B cell (primary cell): Measurements from ENCODE around the gene BRME1. TPM values are rescaled to one million over a fixed set of nuclear protein-coding genes. Genes with fewer than 3 reads are reported as not detected.

Source experiments
- ATAC-seq: fragments of 200-7000 bp; cut with Tn5 transposase; one replicate; pipeline ENCODE4 v1.10.0; 2021; ENCODE audit warnings: low read depth, mild to moderate bottlenecking, moderate number of reproducible peaks, moderate library complexity
- CTCF ChIA-PET: fragments of 350-600 bp; sonication (Branson Sonifier 250); formaldehyde crosslinking; loops from one replicate; lab custom pipeline; 2021; ENCODE audit warnings: antibody characterized with exemption, inconsistent platforms; lab: Charles Lee
- POLR2A ChIA-PET: fragments of 350-600 bp; sonication (Branson Sonifier 250); formaldehyde crosslinking; loops from one replicate; lab custom pipeline; 2021; ENCODE audit warnings: antibody characterized with exemption; lab: Charles Lee
- DNase-seq: peaks from one replicate; pipeline ENCODE4 v3.0.0; 2013
- H2AFZ ChIP-seq: 2 replicates; pipeline ENCODE4 v1.6.1; 2012; ENCODE audit warnings: mild to moderate bottlenecking, low read depth, low read length; ENCODE audit not compliant: insufficient read depth, poor library complexity, severe bottlenecking
- H3K27ac ChIP-seq, 2 donors: 1 replicate in 1 of 2; 2 replicates in 1 of 2; pipeline ENCODE4 v1.5.1; 2012 to 2013; ENCODE audit warnings: low read length in 2 of 2, mild to moderate bottlenecking in 2 of 2, moderate library complexity in 1 of 2
- H3K27me3 ChIP-seq, 4 experiments: fragments of 200-600 bp in 1 of 4; sonication (generic) in 1 of 4; replicated peaks in 1 of 4; 1 replicate in 2 of 4; 2 replicates in 2 of 4; pipeline versions ENCODE4 v1.6.1 to v1.7.0; 2013 to 2016; ENCODE audit warnings: low read length in 3 of 4, mild to moderate bottlenecking in 2 of 4, mixed read lengths in 1 of 4, moderate library complexity in 1 of 4; ENCODE audit not compliant: insufficient read depth in 4 of 4, control insufficient read depth in 3 of 4; ENCODE audit errors: control extremely low read depth in 1 of 4
- H3K36me3 ChIP-seq, 2 experiments: replicated peaks in 1 of 2; 1 replicate in 1 of 2; 2 replicates in 1 of 2; pipeline versions ENCODE4 v1.6.1 to v1.7.1; 2013; ENCODE audit warnings: low read length in 1 of 2; ENCODE audit not compliant: insufficient read depth in 2 of 2, control insufficient read depth in 1 of 2; ENCODE audit errors: control extremely low read depth in 1 of 2, extremely low read depth in 1 of 2
- H3K4me1 ChIP-seq, 2 donors: fragments of 200-600 bp in 1 of 2; sonication (generic) in 1 of 2; 1 replicate in 1 of 2; 2 replicates in 1 of 2; pipeline versions ENCODE4 v1.5.1 to v1.6.1; 2013 to 2017; ENCODE audit warnings: low read length in 2 of 2; ENCODE audit not compliant: control insufficient read depth in 2 of 2, insufficient read depth in 2 of 2
- H3K4me2 ChIP-seq: replicated peaks from 2 replicates; pipeline ENCODE3; 2012; ENCODE audit warnings: mild to moderate bottlenecking, low read depth, low read length; ENCODE audit not compliant: poor library complexity, severe bottlenecking
- H3K4me3 ChIP-seq, 5 experiments: fragments of 200-600 bp in 1 of 5; sonication (generic) in 1 of 5; 1 replicate in 3 of 5; 2 replicates in 2 of 5; pipeline versions ENCODE4 v1.5.1 to v1.7.0; 2011 to 2016; ENCODE audit warnings: low read length in 4 of 5, mild to moderate bottlenecking in 4 of 5, low read depth in 2 of 5, control low read depth in 1 of 5, moderate library complexity in 1 of 5; ENCODE audit not compliant: insufficient read depth in 1 of 5; ENCODE audit errors: control extremely low read depth in 1 of 5, extremely low read depth in 1 of 5
- H3K79me2 ChIP-seq: fragments of 200-600 bp; sonication (generic); one replicate; pipeline ENCODE4 v1.6.0; 2016; ENCODE audit warnings: low read length; ENCODE audit not compliant: control insufficient read depth, insufficient read depth
- H3K9ac ChIP-seq: fragments of 200-600 bp; sonication (generic); 2 replicates; pipeline ENCODE4 v1.6.1; 2017; ENCODE audit warnings: mild to moderate bottlenecking, low read length, moderate library complexity
- H3K9me3 ChIP-seq, 3 donors: one replicate each; pipeline versions ENCODE4 v1.6.1 to v1.7.1; 2013; ENCODE audit warnings: low read length in 2 of 3; ENCODE audit not compliant: control insufficient read depth in 2 of 3, insufficient read depth in 1 of 3; ENCODE audit errors: control extremely low read depth in 1 of 3
- H4K20me1 ChIP-seq: 2 replicates; pipeline ENCODE4 v1.6.0; 2012; ENCODE audit warnings: mild to moderate bottlenecking, low read length; ENCODE audit not compliant: insufficient read depth, control insufficient read depth, poor library complexity, severe bottlenecking
- H3K27ac Mint-ChIP-seq: one replicate; pipeline ENCODE4 v1.8.0; 2021; ENCODE audit warnings: mixed read lengths
- H3K27me3 Mint-ChIP-seq: one replicate; pipeline ENCODE4 v1.8.0; 2021; ENCODE audit warnings: mixed read lengths
- H3K4me1 Mint-ChIP-seq: one replicate; pipeline ENCODE4 v1.8.0; 2021; ENCODE audit warnings: mixed read lengths
- H3K4me3 Mint-ChIP-seq: one replicate; pipeline ENCODE4 v1.8.0; 2021; ENCODE audit warnings: mixed read lengths
- H3K9me3 Mint-ChIP-seq: one replicate; pipeline ENCODE4 v1.8.0; 2022; ENCODE audit warnings: mixed read lengths; ENCODE audit not compliant: insufficient read depth
- CTCF ChIP-seq: fragments of 200-600 bp; IDR thresholded peaks from one replicate; pipeline ENCODE4 v1.8.0; 2022; ENCODE audit warnings: antibody characterized with exemption, mild to moderate bottlenecking
- EZH2 ChIP-seq: IDR thresholded peaks from 2 replicates; pipeline ENCODE4 v1.6.1; 2012; ENCODE audit warnings: borderline replicate concordance, low read depth, mild to moderate bottlenecking, moderate library complexity, low read length; ENCODE audit not compliant: insufficient read depth, poor library complexity, severe bottlenecking
- WGBS: methylation state at CpG from one replicate; pipeline ENCODE4 v1.1.5; 2013; ENCODE audit warnings: missing lambda C conversion rate; ENCODE audit not compliant: insufficient coverage; 5-methylcytosine and 5-hydroxymethylcytosine counted together
- intact Hi-C: fragments of 100-400 bp; cut with micrococcal nuclease; formaldehyde crosslinking; loops from one replicate; pipeline ENCODE4 v1.10.0; 2022
- polyA plus RNA-seq: library from polyadenylated mRNA; depleted of rRNA; stranded (reverse); fragments of >200 nt; gene quantifications from 2 replicates; pipeline ENCODE4 v1.2.3, GENCODE V29; 2012
- total RNA-seq, 2 donors: library from RNA; stranded (reverse); fragments of 120-200 nt in 1 of 2; gene quantifications; 1 replicate in 1 of 2; 2 replicates in 1 of 2; pipeline versions ENCODE4 v1.2.3 to v1.2.4, GENCODE V29; 2013 to 2022

Gene BRME1
- total and polyA plus RNA-seq, 2 donors (not counting 1 experiment from before 2014, with no cell fraction given): 1.8 to 2.4 TPM

- no peak overlapping the region for H3K27ac Mint-ChIP-seq
- DNase-seq (no peak), ATAC-seq (no peak)
- no peak overlapping the region for H3K4me2 ChIP-seq
- WGBS: 71% methylated on average over 1 of the region's 4 CpGs
- no peak overlapping the region for H3K27ac ChIP-seq
- no peak overlapping the region for H3K9ac ChIP-seq
- H3K4me1 ChIP-seq: peaks cover 27 to 29% of the 10 kb centered on the region in 2 donors
- H3K9me3 ChIP-seq: peaks cover 0 to 12% (median 0%) of the 10 kb centered on the region in 3 donors
- H2AFZ ChIP-seq: no peak overlapping the region
- CTCF ChIA-PET: interaction anchor here (1.4 kb wide), 1 partner anchor 204 kb away, joined by 3 read pairs; the partner anchor contains the start of gene MISP3
- H3K9me3 Mint-ChIP-seq: no peaks in the 10 kb centered on the region
- no peaks in the 10 kb centered on the region for H3K36me3 ChIP-seq
- TF ChIP-seq CTCF (no peak), EZH2 (no peak)
- H3K27me3 Mint-ChIP-seq: peaks cover 50% of the 10 kb centered on the region
- H3K4me3 ChIP-seq: no peak overlapping the region
- H3K79me2 ChIP-seq: no peaks in the 10 kb centered on the region
- POLR2A ChIA-PET: no interaction called here
- intact Hi-C loops: no loop called here
- H3K27me3 ChIP-seq: peaks cover 0 to 76% (median 18%) of the 10 kb centered on the region in 4 experiments
- peaks cover 23% of the 10 kb centered on the region for H3K4me1 Mint-ChIP-seq
- no peak overlapping the region for H3K4me3 Mint-ChIP-seq
- no peaks in the 10 kb centered on the region for H4K20me1 ChIP-seq
Measured at GRCh38 chr19:13868663-13869062, 37.3 kb downstream of the BRME1 start.

GRCh38 chr19:13866463-13867046 lies 39.4 kb downstream of the BRME1 start:
- TF ChIP-seq EZH2 (no peak), CTCF (no peak)
- Histone ChIP-seq H3K27me3 (peaks cover 0 to 66% (median 20%) of the 10 kb centered on the region in 4 experiments), H3K4me3 (peak overlapping the region in 1 of 5 experiments; percentile 67), H3K79me2 (no peaks in the 10 kb centered on the region), H3K4me1 (peaks cover 21 to 22% of the 10 kb centered on the region in 2 donors), H3K36me3 (no peaks in the 10 kb centered on the region), H3K4me2 (peak overlapping the region; percentile 94), H3K27ac (no peak overlapping the region), H3K9ac (peak overlapping the region; percentile 60), H2AFZ (no peak overlapping the region), H4K20me1 (no peaks in the 10 kb centered on the region), H3K9me3 (peaks cover 0 to 7% (median 0%) of the 10 kb centered on the region in 3 donors)
- DNase-seq (peak; percentile 35), ATAC-seq (no peak)
- Mint-ChIP-seq H3K4me1 (peaks cover 22% of the 10 kb centered on the region), H3K27me3 (peaks cover 49% of the 10 kb centered on the region), H3K9me3 (no peaks in the 10 kb centered on the region), H3K4me3 (peak overlapping the region; percentile 78), H3K27ac (no peak overlapping the region)
- intact Hi-C loops: no loop called here
- ChIA-PET POLR2A (no interaction called here), CTCF (interaction anchor here (0.6 to 0.8 kb wide), 2 partner anchors 92 to 267 kb away, joined by 3 to 4 read pairs; partner anchors contain the start of gene C19orf53)
- 68% methylated on average over 11 of the region's 15 CpGs for WGBS
